Mammary epithelial cell (primary cell): ENCODE measurements around the gene SLIT3.

ENCODE experiments used
- EZH2 ChIP-seq: IDR thresholded peaks from 2 replicates; pipeline ENCODE4 v1.6.1; 2012; ENCODE audit warnings: low read length, inconsistent platforms, borderline replicate concordance
- TF ChIP-seq, protein P1 (sequence below), 2 donors: IDR thresholded peaks in 1 of 2; conservative IDR thresholded peaks in 1 of 2; 2 replicates each; pipeline ENCODE4 v1.5.1; 2011 to 2012; ENCODE audit warnings: inconsistent platforms in 2 of 2, low read length in 2 of 2, mild to moderate bottlenecking in 2 of 2, control low read depth in 1 of 2, low read depth in 1 of 2; ENCODE audit not compliant: insufficient read depth in 1 of 2; ENCODE audit errors: extremely low read depth in 1 of 2

GRCh38 chr5:168803541-168803940 lies 497.4 kb downstream of the SLIT3 start:
- TF ChIP-seq, protein P1, sequence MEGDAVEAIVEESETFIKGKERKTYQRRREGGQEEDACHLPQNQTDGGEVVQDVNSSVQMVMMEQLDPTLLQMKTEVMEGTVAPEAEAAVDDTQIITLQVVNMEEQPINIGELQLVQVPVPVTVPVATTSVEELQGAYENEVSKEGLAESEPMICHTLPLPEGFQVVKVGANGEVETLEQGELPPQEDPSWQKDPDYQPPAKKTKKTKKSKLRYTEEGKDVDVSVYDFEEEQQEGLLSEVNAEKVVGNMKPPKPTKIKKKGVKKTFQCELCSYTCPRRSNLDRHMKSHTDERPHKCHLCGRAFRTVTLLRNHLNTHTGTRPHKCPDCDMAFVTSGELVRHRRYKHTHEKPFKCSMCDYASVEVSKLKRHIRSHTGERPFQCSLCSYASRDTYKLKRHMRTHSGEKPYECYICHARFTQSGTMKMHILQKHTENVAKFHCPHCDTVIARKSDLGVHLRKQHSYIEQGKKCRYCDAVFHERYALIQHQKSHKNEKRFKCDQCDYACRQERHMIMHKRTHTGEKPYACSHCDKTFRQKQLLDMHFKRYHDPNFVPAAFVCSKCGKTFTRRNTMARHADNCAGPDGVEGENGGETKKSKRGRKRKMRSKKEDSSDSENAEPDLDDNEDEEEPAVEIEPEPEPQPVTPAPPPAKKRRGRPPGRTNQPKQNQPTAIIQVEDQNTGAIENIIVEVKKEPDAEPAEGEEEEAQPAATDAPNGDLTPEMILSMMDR (conservative IDR thresholded peaks at IDR 0.05 in 1 of 2, IDR thresholded peaks at IDR 0.05 in 1 of 2; ENCODE audit: extremely low read depth in 1 of 2, insufficient read depth in 1 of 2, low read depth in 1 of 2, low read length in 2 of 2): no peak
- no peak for TF ChIP-seq EZH2
